SU-DHL-6 (cell line): ENCODE data around the gene RETREG2.

Experiments used
- H2AFZ ChIP-seq: fragments of 200-600 bp; sonication (generic); 2 replicates; pipeline ENCODE4 v1.6.1; 2014; ENCODE audit warnings: low read depth, mild to moderate bottlenecking, moderate library complexity, mixed read lengths, antibody characterized with exemption, low read length; ENCODE audit not compliant: severe bottlenecking
- H3F3A ChIP-seq: fragments of 200-600 bp; shearing (Covaris generic); 2 replicates; pipeline ENCODE4 v1.6.0; 2016; ENCODE audit warnings: antibody characterized with exemption, mild to moderate bottlenecking; ENCODE audit not compliant: insufficient read depth
- H3K27ac ChIP-seq: fragments of 200-600 bp; sonication (generic); 2 replicates; pipeline ENCODE4 v1.5.1; 2016; ENCODE audit warnings: low read depth, mild to moderate bottlenecking, low read length, moderate library complexity, mixed read lengths
- H3K27me3 ChIP-seq: fragments of 200-600 bp; sonication (generic), shearing (Covaris generic); 2 replicates; pipeline ENCODE4 v1.6.0; 2014; ENCODE audit warnings: mild to moderate bottlenecking, low read length
- H3K36me3 ChIP-seq: fragments of 200-600 bp; sonication (generic); 2 replicates; pipeline ENCODE4 v1.6.1; 2014; ENCODE audit warnings: mild to moderate bottlenecking, low read length, mixed read lengths
- H3K4me2 ChIP-seq: fragments of 300-600, 200-600 bp; shearing (Covaris generic), sonication (generic); 2 replicates; pipeline ENCODE4 v1.6.0; 2014; ENCODE audit warnings: low read length, low read depth, mild to moderate bottlenecking; ENCODE audit not compliant: poor library complexity, severe bottlenecking
- H3K4me3 ChIP-seq: fragments of 200-600 bp; sonication (generic); 2 replicates; pipeline ENCODE4 v1.5.1; 2014; ENCODE audit warnings: antibody characterized with exemption, low read length, mild to moderate bottlenecking, mixed read lengths; ENCODE audit not compliant: insufficient read depth, poor library complexity, severe bottlenecking
- H3K79me2 ChIP-seq: fragments of 200-600 bp; sonication (generic); 2 replicates; pipeline ENCODE4 v1.6.1; 2014; ENCODE audit warnings: mild to moderate bottlenecking, low read length, moderate library complexity; ENCODE audit not compliant: insufficient read depth
- H3K9ac ChIP-seq: fragments of 200-600 bp; sonication (generic); 2 replicates; pipeline ENCODE4 v1.7.0; 2014; ENCODE audit warnings: mild to moderate bottlenecking, low read length
- H3K9me2 ChIP-seq: fragments of 200-600 bp; sonication (generic); replicated peaks from 2 replicates; pipeline ENCODE4 v1.6.1; 2014; ENCODE audit warnings: low read length; ENCODE audit not compliant: insufficient read depth
- H3K9me3 ChIP-seq: fragments of 200-600 bp; sonication (generic); 2 replicates; pipeline ENCODE4 v1.6.1; 2014; ENCODE audit warnings: low read length, mixed read lengths; ENCODE audit not compliant: insufficient read depth
- H4K20me1 ChIP-seq: fragments of 200-600 bp; sonication (generic); 2 replicates; pipeline ENCODE4 v1.6.1; 2014; ENCODE audit warnings: low read depth, mild to moderate bottlenecking, antibody characterized with exemption, low read length, moderate library complexity, mixed read lengths
- CTCF ChIP-seq: fragments of 200-600 bp; sonication (generic); IDR thresholded peaks from one replicate; pipeline ENCODE4 v1.5.1; 2017; ENCODE audit warnings: antibody characterized with exemption, mild to moderate bottlenecking, low read length, moderate library complexity; ENCODE audit not compliant: insufficient read depth, poor library complexity, severe bottlenecking
- EZH2phosphoT487 ChIP-seq: fragments of 200-600 bp; sonication (generic), shearing (Covaris generic); conservative IDR thresholded peaks from 2 replicates; pipeline ENCODE4 v1.6.1; 2018; ENCODE audit warnings: mild to moderate bottlenecking, antibody characterized with exemption, low read length, moderate library complexity, mixed read lengths

RETREG2 gene

GRCh38 chr2:219186754-219187456 lies 8.8 kb downstream of the RETREG2 start:
- Histone ChIP-seq H3K79me2 (no peaks in the 10 kb centered on the region), H4K20me1 (no peaks in the 10 kb centered on the region), H3K9me2 (no peaks in the 10 kb centered on the region), H3K4me3 (no peak overlapping the region), H3K27me3 (no peaks in the 10 kb centered on the region), H3F3A (no peaks in the 10 kb centered on the region), H3K9ac (no peak overlapping the region), H3K27ac (no peak overlapping the region), H3K9me3 (no peaks in the 10 kb centered on the region), H3K4me2 (no peak overlapping the region), H2AFZ (no peak overlapping the region), H3K36me3 (no peaks in the 10 kb centered on the region)
- TF ChIP-seq CTCF (no peak), EZH2phosphoT487 (no peak)

GRCh38 chr2:219197388-219197787 lies 19.3 kb downstream of the RETREG2 start:
- Histone ChIP-seq H3F3A (no peaks in the 10 kb centered on the region), H3K4me3 (no peak overlapping the region), H3K9ac (no peak overlapping the region), H3K27ac (no peak overlapping the region), H4K20me1 (no peaks in the 10 kb centered on the region), H2AFZ (no peak overlapping the region), H3K27me3 (no peaks in the 10 kb centered on the region; the same call in 1 of the 2 replicates), H3K79me2 (no peaks in the 10 kb centered on the region), H3K4me2 (no peak overlapping the region), H3K36me3 (no peaks in the 10 kb centered on the region), H3K9me3 (no peaks in the 10 kb centered on the region), H3K9me2 (no peaks in the 10 kb centered on the region)
- TF ChIP-seq CTCF (no peak), EZH2phosphoT487 (no peak)

- Histone ChIP-seq H3K9me2 (no peaks in the 10 kb centered on the region), H3K36me3 (no peaks in the 10 kb centered on the region), H3K9me3 (no peaks in the 10 kb centered on the region), H2AFZ (no peak overlapping the region), H3F3A (no peaks in the 10 kb centered on the region), H3K27ac (no peak overlapping the region), H3K4me2 (no peak overlapping the region), H3K4me3 (no peak overlapping the region), H3K27me3 (no peaks in the 10 kb centered on the region), H3K9ac (no peak overlapping the region), H3K79me2 (no peaks in the 10 kb centered on the region), H4K20me1 (no peaks in the 10 kb centered on the region)
- TF ChIP-seq EZH2phosphoT487 (no peak), CTCF (no peak)
These were observed 20.9 kb downstream of the RETREG2 start for GRCh38 chr2:219198974-219199373.
